Adipose tissue (tissue), 3 donors: ENCODE data around the gene NEK7. TPM values are rescaled to one million over a fixed set of nuclear protein-coding genes. Genes with fewer than 3 reads are reported as not detected.

ENCODE experiments used
- H3K27ac ChIP-seq: one replicate; pipeline ENCODE4 v1.5.1; 2013; ENCODE audit warnings: low read depth, low read length
- WGBS, 3 donors: extraction: QIAGEN DNeasy Blood & Tissue Kit; methylation state at CpG; one replicate each; pipeline ENCODE4 v1.1.7; 2013; 5-methylcytosine and 5-hydroxymethylcytosine counted together
- polyA plus RNA-seq, 3 donors: library from polyadenylated mRNA; stranded (reverse); fragments of 200-250 nt; gene quantifications; one replicate each; pipeline ENCODE4 v1.2.3, GENCODE V29; 2013
- donor health status: healthy with polysubstance abuse.
- donor health status: Bipolar disorder and iron deficiency.
- donor health status: healthy.

The NEK7 gene
- polyA plus RNA-seq, 3 donors, result 7.6 to 59.0 (median 22.9) TPM

- 61 to 96% (median 89%) methylated on average over 1 of the region's 1 CpG for WGBS, 3 donors
- no peak overlapping the region for H3K27ac ChIP-seq
These were observed 21.4 kb upstream of the NEK7 start for GRCh38 chr1:198135366-198135765.

GRCh38 chr1:198141668-198142351, 15.0 kb upstream of the NEK7 start:
- WGBS, 3 donors, result 95 to 96% (median 95%) methylated on average over 2 of the region's 2 CpGs

DNA sequence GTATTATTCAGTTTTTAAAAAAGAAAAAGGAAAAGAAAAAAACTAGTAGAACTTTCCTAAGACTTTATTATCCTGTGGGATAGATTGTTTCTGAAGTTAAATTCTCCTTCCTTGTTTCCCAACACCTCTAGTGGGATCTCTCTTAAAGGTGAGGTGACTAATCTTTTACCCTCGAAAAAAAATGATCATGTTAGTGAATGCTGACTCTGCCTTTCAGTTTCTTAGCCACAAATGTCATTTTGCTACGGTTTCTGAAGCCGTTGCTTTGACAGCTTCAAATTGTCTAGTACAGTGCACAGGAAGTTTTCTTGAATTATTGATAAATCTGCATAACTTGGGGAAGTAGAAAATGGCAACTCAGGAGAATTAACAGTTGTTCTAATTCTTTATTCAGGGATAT, 13.0 kb upstream of the NEK7 start:
- 39 to 73% (median 51%) methylated on average over 3 of the region's 3 CpGs for WGBS, 3 donors
- no peak overlapping the region for H3K27ac ChIP-seq

More at GRCh38 chr1:198141668-198142351, 15.0 kb upstream of the NEK7 start:
- H3K27ac ChIP-seq, result no peak overlapping the region

- WGBS, 3 donors, result 91 to 96% (median 94%) methylated on average over 2 of the region's 2 CpGs
- H3K27ac ChIP-seq, result no peak overlapping the region
These were observed 9.6 kb upstream of the NEK7 start for GRCh38 chr1:198147216-198147615.

DNA sequence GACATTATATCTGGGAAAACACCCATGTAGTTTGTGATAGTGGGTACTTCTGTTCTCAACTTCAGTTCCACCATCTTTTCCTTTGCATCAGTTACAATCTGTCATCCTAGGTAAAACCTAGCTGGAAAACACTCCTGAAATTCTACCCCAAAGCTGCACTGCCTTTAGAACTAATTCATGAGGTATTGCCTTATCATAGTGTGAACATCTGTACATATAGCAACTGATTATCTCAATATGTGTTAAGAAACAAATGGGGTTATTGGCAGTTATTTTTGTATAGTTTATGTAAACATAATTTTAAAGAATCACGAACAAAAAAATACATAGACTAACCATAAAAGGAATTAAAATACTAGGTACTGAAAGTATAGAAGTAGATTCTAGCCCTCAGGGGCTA, 6.4 kb upstream of the NEK7 start:
- H3K27ac ChIP-seq, result no peak overlapping the region
- WGBS, 3 donors, result 66 to 92% (median 91%) methylated on average over 1 of the region's 1 CpG

DNA sequence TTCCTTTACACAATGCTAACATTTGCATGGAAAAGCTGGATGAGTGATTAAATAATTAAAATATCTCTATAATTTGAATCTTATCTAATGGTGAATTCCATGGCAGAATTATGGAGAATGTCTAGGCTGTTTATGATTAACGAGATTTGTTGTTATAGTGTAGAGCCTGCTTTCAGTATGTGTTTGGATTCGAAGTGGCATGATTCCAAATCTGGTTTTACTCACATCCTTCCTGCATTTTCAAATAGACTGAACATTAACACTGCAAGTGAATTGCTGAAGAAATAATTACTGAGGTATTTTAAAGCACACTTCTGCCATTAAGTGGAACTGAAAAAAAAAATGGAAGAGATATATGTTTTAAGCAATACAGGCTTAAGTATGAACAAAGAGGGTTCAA, 5.1 kb upstream of the NEK7 start:
- H3K27ac ChIP-seq, result no peak overlapping the region
- WGBS, 3 donors, result 40 to 49% (median 45%) methylated on average over 2 of the region's 2 CpGs

DNA sequence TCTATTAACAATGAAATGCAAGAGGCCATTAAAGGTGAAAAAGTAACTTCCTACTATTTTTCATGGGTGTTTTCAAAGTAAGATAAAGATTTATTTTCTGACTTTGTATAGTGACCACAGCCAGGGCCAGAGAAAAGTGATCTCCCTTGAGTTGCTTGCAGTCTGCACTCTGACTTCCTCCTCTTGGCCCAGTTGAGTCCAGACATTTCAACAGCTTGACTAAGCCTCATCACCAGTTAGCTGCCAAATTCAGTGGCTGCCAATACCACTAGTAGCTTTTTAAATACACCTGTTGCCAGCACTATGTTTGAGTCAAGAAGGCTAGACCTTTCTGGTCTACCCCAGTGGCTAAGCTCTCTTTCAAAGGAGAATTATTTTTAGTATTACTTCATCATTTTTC, 3.7 kb upstream of the NEK7 start:
- no peak overlapping the region for H3K27ac ChIP-seq

- H3K27ac ChIP-seq, result no peak overlapping the region
- 52 to 74% (median 52%) methylated on average over 1 of the region's 1 CpG for WGBS, 3 donors
These were observed 3.0 kb upstream of the NEK7 start for GRCh38 chr1:198153804-198154203.

DNA sequence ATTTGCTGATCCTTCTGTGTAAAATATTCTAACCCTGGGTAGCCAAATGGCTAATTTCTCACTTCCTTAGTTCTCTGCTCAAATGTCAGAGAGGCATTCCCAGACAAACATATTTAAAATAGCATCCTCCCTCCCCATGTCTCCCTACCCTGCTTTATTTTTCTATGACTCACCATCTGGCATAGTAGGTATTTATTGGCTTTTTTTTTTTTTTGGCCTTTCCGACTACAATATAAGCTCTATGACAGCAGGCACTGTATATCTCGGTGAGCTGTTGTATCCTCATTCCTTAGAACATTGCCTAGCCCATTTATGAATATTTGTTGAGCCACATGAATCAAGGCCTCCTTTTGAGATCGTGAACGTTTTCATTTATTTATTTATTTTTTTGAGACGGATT, 1.5 kb upstream of the NEK7 start:
- WGBS, 3 donors, result 78 to 83% (median 79%) methylated on average over 5 of the region's 5 CpGs
- no peak overlapping the region for H3K27ac ChIP-seq

- peak overlapping the region; percentile 61 for H3K27ac ChIP-seq
- WGBS, 3 donors, result 0 to 1% (median 1%) methylated on average over 13 of the region's 13 CpGs
These were observed 570 bp upstream of the NEK7 start for GRCh38 chr1:198156111-198156744.

DNA sequence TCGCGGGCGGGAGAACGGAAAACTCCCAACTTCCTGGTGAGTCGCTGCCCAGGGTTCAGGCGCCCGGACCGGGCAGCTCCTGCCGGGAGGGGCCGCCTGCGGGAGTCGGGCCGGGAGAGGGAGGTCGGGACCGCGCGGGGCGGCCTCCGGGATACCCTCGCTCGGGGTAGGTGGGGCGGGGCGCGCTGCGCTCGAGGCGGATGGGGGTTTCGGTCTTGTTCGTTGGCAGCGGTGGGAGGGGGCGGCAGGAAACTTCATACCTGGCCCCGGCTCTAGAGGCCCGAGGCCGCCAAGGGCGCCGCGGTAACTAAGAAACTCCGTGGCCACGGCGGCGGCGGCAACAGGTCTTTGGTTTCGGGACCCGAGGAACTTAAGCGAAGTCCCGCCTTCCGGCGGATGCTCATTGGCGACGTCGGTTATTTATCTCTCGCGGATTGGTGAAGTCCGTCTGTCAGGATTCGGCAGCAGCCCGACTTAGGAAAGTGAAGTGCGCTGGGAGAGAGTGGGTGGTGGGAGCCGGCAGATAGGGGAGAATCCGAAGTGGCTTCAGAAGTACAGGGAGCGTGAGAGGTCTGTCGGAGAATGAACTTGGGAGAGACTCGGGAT, 546 bp downstream of the NEK7 start:
- WGBS, 3 donors, result 0 to 1% (median 1%) methylated on average over 60 to 62 of the region's 62 CpGs
- peak overlapping the region; percentile 61 for H3K27ac ChIP-seq

- H3K27ac ChIP-seq, result no peak overlapping the region
- 5 to 7% (median 5%) methylated on average over 17 of the region's 17 CpGs for WGBS, 3 donors
These were observed 1.3 kb downstream of the NEK7 start for GRCh38 chr1:198157847-198158725.

- 0 to 1% (median 0%) methylated on average over 37 of the region's 37 CpGs for WGBS, 3 donors
These were observed 2.2 kb downstream of the NEK7 start for GRCh38 chr1:198158735-198159589.

GRCh38 chr1:198160222-198160621, 3.4 kb downstream of the NEK7 start:
- 42 to 72% (median 72%) methylated on average over 7 of the region's 7 CpGs for WGBS, 3 donors
- H3K27ac ChIP-seq, result no peak overlapping the region

More at GRCh38 chr1:198158735-198159589, 2.2 kb downstream of the NEK7 start:
- no peak overlapping the region for H3K27ac ChIP-seq

DNA sequence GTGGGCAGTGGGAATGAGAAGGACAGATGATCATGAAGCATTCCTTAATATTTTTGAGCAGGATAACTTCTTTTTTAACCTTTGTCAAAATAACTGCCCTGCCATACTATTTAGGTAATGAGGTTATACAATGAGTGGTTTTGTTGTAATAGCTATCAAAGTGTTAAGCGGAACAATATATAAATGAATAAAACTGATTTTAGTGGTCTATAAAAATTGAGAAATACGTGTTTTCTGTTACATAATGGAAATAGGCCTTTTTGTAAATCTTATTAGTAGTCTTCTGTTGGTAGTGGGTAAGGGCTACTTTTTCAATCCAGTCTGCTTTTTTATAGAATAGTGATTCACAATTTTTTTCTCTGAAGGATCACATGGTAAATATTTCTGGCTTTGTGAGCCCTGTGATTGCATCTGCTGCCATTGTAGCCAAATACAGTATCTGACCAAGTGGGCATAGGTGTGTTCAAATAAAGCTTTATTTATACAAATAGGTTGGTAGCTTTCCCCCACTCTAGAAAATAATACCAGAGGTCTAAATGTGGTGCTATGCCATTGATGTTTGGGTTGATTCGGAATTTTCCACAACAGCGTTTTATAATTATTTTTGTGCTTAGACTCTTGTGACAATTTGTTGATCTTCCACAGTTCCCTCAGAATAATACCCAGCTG, 4.3 kb downstream of the NEK7 start:
- H3K27ac ChIP-seq, result no peak overlapping the region
- WGBS, 3 donors, result 87 to 97% (median 91%) methylated on average over 4 of the region's 4 CpGs

- H3K27ac ChIP-seq, result no peak overlapping the region
- WGBS, 3 donors, result 86 to 99% (median 95%) methylated on average over 2 of the region's 2 CpGs
These were observed 4.9 kb downstream of the NEK7 start for GRCh38 chr1:198161718-198162090.

DNA sequence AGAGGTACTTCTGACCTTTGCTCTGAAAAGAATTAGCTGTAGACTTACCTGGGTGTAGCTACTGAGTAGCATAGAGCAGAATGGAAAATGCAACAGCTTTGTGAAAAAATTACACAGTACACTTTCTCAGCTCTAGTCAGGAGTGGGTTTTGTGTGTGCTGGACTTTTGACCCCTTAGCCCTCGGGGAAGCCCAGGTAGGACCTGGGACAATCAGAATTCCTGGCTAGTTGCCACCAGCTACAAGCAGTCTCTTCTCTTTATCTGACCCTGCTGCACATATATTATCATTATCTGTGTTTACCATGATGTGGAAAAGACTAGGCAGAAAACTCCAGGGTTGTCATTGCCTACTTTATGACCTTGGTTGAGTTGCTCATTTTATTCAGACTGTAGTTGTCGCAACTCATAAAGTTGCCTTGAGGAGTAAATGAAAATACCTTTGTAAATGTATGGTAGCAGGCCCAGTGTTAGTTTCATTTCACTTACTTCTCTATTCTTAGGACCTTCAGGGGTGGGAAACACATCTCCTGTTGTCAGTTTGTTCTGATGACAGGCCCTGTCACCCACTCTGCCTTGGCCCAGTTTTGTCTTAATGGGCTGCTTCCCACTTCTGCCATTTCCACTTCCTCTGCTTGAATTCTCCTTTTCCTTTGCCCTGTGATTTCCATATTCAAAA, 5.4 kb downstream of the NEK7 start:
- 31 to 84% (median 72%) methylated on average over 2 of the region's 2 CpGs for WGBS, 3 donors
- no peak overlapping the region for H3K27ac ChIP-seq
